Mucosa of rectum (tissue), 2 donors: ENCODE measurements around the gene PACS1.

Experiments used
- H3K27ac ChIP-seq, 2 donors: one replicate each; pipeline ENCODE4 v1.7.0; 2013; ENCODE audit warnings: inconsistent platforms in 2 of 2, low read depth in 2 of 2, low read length in 2 of 2
- H3K27me3 ChIP-seq, 2 donors: one replicate each; pipeline ENCODE4 v1.7.0; 2013; ENCODE audit warnings: low read length in 2 of 2; ENCODE audit not compliant: control insufficient read depth in 2 of 2, insufficient read depth in 2 of 2
- H3K36me3 ChIP-seq, 2 donors: one replicate each; pipeline ENCODE4 v1.7.0; 2013; ENCODE audit warnings: low read length in 2 of 2; ENCODE audit not compliant: control insufficient read depth in 2 of 2, insufficient read depth in 2 of 2
- H3K4me1 ChIP-seq, 2 donors: one replicate each; pipeline ENCODE4 v1.7.0; 2013; ENCODE audit warnings: low read length in 2 of 2, mild to moderate bottlenecking in 1 of 2; ENCODE audit not compliant: control insufficient read depth in 2 of 2, insufficient read depth in 2 of 2
- H3K4me3 ChIP-seq, 2 donors: one replicate each; pipeline ENCODE4 v1.7.0; 2013; ENCODE audit warnings: low read length in 2 of 2
- H3K9ac ChIP-seq, 2 donors: one replicate each; pipeline ENCODE4 v1.7.0; 2013; ENCODE audit warnings: low read length in 2 of 2, low read depth in 1 of 2, mild to moderate bottlenecking in 1 of 2
- H3K9me3 ChIP-seq, 2 donors: one replicate each; pipeline ENCODE4 v1.7.0; 2013; ENCODE audit warnings: low read length in 2 of 2; ENCODE audit not compliant: control insufficient read depth in 2 of 2
- donor health status: healthy.
- donor health status: Normal muscosa, but diverticular disease.

The PACS1 gene

GRCh38 chr11:66265531-66266377 is 195.7 kb downstream of the PACS1 start:
- Histone ChIP-seq H3K9ac (no peak overlapping the region), H3K27ac (no peak overlapping the region), H3K4me3 (no peak overlapping the region), H3K9me3 (no peaks in the 10 kb centered on the region), H3K4me1 (peaks cover 18 to 20% of the 10 kb centered on the region in 2 donors), H3K36me3 (peaks cover 0 to 18% of the 10 kb centered on the region in 2 donors), H3K27me3 (no peaks in the 10 kb centered on the region)

DNA sequence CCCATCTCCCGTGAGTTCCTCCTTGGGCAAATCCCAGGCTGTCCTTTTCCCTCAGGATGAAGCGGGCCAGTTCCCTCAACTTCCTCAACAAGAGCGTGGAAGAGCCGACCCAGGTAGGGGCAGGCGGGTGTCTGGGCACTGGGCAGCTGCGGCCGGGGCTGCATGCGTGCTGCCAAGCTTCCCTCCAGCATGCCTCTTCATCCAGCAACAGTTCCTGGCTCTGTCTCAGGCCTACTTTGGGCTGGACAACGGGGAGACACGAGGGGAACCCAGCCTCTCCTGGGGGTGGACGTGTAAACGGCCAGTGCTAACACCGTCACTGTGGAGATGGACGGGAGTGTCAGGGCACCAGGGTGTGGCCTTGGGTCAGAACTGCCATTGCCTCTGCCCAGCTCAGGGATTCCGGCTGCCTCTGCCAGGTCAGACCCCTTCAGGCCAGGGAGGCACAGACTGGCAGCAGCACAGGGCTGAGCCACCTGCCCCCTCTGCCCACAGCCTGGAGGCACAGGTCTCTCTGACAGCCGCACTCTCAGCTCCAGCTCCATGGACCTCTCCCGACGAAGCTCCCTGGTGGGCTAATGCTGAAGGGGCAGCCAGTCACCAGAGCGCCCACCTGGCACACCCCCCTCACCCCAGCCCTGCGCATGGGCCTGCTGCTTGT is 196.4 kb downstream of the PACS1 start:
- Histone ChIP-seq H3K36me3 (peaks cover 0 to 18% of the 10 kb centered on the region in 2 donors), H3K4me3 (peak overlapping the region; percentile 40 to 69), H3K27ac (peak overlapping the region in 1 of 2 donors; percentile 72), H3K9me3 (no peaks in the 10 kb centered on the region), H3K9ac (peak overlapping the region in 1 of 2 donors; percentile 14), H3K27me3 (no peaks in the 10 kb centered on the region), H3K4me1 (peaks cover 18 to 20% of the 10 kb centered on the region in 2 donors)

GRCh38 chr11:66267039-66267378 is 196.9 kb downstream of the PACS1 start:
- no peaks in the 10 kb centered on the region for H3K27me3 ChIP-seq
- peaks cover 18 to 20% of the 10 kb centered on the region in 2 donors for H3K4me1 ChIP-seq
- no peaks in the 10 kb centered on the region for H3K9me3 ChIP-seq
- H3K9ac ChIP-seq = peak overlapping the region; percentile 14 to 49
- peak overlapping the region; percentile 44 to 72 for H3K27ac ChIP-seq
- peaks cover 3 to 22% of the 10 kb centered on the region in 2 donors for H3K36me3 ChIP-seq
- H3K4me3 ChIP-seq = peak overlapping the region; percentile 69 to 70

DNA sequence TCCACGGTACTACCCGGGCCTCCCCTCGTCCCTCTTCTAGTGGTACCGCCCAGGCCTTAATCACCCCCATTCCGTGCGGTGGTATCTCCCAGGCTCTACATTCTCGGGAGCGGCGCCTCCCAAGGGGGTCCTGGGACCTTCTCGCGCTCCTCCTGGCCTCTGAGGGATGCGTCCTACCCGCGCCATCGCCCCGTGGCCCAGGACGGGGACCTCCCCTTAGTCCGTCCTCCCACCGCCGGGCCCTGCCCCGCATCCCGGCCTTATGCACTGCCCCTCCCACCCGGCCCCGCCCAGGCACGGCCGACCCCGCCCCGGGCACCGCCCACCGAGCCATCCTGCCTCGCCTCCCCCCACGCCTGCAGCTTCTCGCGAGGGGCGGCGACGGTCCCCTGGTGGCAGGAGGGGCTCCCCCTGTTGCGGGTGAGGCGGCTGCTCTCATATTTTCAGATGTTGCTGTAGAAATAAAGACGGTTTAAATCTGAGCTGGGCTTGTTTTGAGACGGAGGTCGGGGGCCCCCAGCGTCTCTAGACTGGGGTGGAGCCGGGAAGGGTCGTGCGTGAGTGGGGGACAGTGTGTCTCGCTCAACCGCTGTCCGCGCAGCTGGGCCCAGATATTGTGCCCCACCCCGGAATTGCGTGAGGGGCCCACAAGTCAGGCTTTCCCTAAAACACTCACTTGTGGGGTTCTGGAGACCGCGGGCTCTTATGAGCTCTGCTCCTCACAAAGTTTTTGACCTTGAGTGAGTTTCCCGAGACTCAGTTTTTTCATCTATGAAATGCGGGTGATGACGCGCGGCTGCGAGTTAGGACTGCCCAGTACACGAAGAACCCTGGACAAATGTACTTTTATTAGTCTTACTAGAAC is 197.5 kb downstream of the PACS1 start:
- Histone ChIP-seq H3K4me1 (peaks cover 18 to 20% of the 10 kb centered on the region in 2 donors), H3K36me3 (peaks cover 9 to 25% of the 10 kb centered on the region in 2 donors), H3K9me3 (no peaks in the 10 kb centered on the region), H3K9ac (peak overlapping the region; percentile 87 to 93), H3K4me3 (peak overlapping the region; percentile 95 to 96), H3K27me3 (no peaks in the 10 kb centered on the region), H3K27ac (peak overlapping the region; percentile 94 to 95)

DNA sequence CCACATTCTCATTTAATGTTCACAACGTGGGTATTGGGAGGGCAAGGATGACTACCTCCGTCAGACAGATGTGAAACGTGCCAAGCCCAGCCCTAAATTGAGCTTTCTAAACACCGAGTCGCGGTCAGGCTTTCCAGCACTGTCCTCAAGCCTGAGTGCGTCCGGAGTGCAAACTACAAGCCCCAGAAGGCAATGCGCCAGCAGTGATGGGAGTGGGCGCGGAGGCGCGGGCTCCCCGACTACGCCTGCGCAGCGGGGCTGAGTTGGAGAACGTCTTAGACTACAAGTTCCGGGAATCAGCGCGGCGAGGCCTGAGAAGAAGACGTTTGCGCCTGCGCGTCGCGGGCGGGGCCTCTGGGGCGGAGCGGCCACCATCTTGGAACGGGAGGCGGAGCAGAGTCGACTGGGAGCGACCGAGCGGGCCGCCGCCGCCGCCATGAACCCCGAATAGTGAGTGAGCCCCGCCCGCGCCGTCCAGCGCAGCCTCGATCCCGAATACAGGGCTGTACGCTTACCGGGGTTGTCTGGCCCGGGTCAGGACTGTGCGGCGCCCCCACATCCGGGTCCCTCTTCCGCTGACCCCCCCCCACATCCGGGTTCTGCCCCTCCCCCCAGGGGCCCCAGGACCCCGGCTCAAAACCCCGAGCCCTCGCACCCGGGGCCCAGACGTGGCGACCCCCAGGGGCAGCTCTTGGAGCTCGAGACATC is 198.3 kb downstream of the PACS1 start, which contains the start of gene RAB1B:
TSS of gene RAB1B (plus strand) at position 396 of the 708 bp plus-strand sequence. CDS start at position 437, 41 bp downstream.
- peaks cover 17 to 31% of the 10 kb centered on the region in 2 donors for H3K36me3 ChIP-seq
- peak within 1 kb of the TSS; percentile 95 to 96 for H3K4me3 ChIP-seq
- no peaks in the 10 kb centered on the region for H3K27me3 ChIP-seq
- H3K27ac ChIP-seq = peak within 1 kb of the TSS; percentile 94 to 95
- H3K4me1 ChIP-seq = peaks cover 18 to 20% of the 10 kb centered on the region in 2 donors
- H3K9ac ChIP-seq = peak within 1 kb of the TSS; percentile 93 to 96
- H3K9me3 ChIP-seq = no peaks in the 10 kb centered on the region

DNA sequence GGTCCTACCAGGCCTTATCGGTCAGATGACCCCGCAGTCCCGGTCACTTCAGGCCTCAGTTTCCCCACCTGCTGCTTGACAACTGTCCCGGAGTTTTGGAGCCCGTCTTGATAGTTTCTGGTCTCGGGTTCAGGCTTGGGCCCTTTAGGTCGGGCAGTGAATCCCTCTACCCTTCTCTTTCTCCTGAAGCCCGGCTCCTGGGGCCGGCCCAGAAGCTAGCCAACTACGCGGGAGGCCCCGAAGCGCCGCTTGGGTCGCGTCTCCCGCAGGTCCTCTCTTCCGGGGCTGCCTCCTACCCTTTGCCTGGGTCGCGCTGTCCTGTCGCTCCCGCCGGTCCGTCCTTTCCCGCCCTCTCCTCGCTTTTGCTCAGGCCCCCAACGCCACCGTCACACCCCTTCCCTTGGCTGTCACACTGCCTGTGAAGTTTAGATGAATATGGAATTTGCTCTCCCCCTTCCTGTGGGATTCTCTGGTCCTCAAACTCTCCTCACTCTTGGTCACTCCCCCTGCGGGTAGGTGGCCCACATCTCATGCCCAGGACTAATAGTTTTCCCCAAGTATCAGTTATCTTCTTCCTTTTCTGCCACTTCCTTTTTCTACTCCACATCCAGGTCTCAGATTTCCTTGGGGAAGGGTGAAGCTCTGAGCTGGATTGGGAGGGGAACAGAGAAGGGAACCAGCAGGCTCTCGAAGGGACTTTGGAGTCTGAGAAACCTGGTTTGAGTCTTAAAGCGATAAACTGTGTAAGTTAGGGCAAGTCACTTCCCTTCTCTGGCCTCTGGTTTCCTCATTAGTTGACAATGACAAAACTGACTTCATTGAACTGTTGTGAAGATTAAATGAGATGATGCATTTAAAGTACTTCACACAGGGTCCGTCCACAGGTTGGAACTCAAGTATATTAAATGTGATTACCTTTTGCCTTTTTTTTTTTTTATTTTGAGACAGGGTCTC is 199.2 kb downstream of the PACS1 start:
- peak overlapping the region; percentile 95 to 96 for H3K4me3 ChIP-seq
- H3K27me3 ChIP-seq = no peaks in the 10 kb centered on the region
- peak overlapping the region; percentile 94 to 95 for H3K27ac ChIP-seq
- H3K36me3 ChIP-seq = peaks cover 26 to 34% of the 10 kb centered on the region in 2 donors
- peak overlapping the region; percentile 93 to 96 for H3K9ac ChIP-seq
- peaks cover 18 to 20% of the 10 kb centered on the region in 2 donors for H3K4me1 ChIP-seq
- H3K9me3 ChIP-seq = no peaks in the 10 kb centered on the region

- no peak overlapping the region for H3K27ac ChIP-seq
- no peaks in the 10 kb centered on the region for H3K27me3 ChIP-seq
- H3K9me3 ChIP-seq = no peaks in the 10 kb centered on the region
- H3K4me3 ChIP-seq = no peak overlapping the region
- H3K9ac ChIP-seq = no peak overlapping the region
- H3K4me1 ChIP-seq = peaks cover 15% of the 10 kb centered on the region in 2 donors
- peaks cover 41 to 48% of the 10 kb centered on the region in 2 donors for H3K36me3 ChIP-seq
These were observed 201.7 kb downstream of the PACS1 start for GRCh38 chr11:66271816-66272215.

DNA sequence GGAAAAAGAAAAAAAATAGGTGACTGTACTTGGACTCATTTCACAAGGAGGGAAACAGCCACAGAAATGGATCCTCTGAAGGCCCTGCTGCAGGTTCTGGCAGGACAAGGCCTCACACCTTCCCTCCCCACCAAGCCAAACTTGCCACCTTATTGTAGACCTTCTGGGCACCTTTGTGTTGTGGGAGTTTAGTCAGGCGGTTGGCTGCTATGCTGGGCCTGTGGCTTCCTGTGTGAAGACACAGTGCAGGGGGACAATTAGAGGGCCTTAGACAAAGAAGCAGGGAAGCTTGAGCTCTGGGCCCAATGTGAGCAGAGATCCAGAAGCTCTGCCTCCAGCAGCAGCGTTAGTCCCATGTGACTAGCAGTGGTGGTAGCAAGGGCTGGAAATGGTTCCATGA is 202.5 kb downstream of the PACS1 start:
- no peaks in the 10 kb centered on the region for H3K27me3 ChIP-seq
- H3K4me1 ChIP-seq = peaks cover 10 to 16% of the 10 kb centered on the region in 2 donors
- H3K9me3 ChIP-seq = no peaks in the 10 kb centered on the region
- no peak overlapping the region for H3K9ac ChIP-seq
- no peak overlapping the region for H3K27ac ChIP-seq
- no peak overlapping the region for H3K4me3 ChIP-seq
- H3K36me3 ChIP-seq = peaks cover 41 to 48% of the 10 kb centered on the region in 2 donors
